NCI-H748 (cell line): ENCODE results near the gene FUS.

Source experiments
- DNase-seq: peaks from one replicate; lab custom pipeline; 2025; ENCODE audit not compliant: unreplicated experiment; lab: John Stamatoyannopoulos, UW

The FUS gene

DNA sequence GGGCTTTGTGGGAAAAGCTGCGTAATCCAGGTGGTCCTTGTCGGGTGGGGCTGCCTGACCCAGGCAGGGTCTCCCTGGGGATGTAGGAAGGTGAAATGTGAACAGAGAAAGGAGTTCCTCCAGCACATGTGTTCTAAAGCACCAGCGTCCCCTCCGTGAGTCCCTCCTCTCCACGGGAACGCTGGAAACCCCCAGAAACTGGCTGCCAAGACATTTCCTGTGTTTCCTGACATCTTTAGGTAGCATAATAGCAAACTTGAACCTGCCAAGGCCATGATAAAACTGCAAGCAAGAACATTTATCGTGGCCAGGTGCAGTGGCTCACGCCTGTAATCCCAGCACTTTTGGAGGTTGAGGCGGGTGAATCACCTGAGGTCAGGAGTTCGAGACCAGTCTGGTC is 49.6 kb downstream of the FUS start:
- DNase-seq: no peak

DNA sequence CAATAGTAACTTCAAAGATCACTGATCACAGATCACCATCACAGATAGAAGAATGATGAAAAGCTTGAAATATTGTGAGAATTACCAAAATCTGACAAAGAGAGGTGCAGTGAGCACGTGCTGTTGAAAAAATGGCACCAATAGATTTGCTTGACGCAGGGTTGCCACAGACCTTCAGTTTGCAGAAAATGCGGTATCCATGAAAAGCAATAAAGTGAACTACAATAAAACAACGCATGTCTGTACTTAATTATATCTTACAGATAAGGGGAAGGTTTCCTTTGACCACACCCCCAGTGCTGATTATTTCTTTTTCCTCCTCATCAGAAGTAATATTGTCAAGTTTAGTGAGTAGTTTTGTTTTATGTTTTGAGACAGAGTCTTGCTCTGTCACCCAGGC is 58.1 kb downstream of the FUS start:
- no peak for DNase-seq
